DMS53 treated with DMSO at 0.1 percent for 48 hours (cell line): Measurements from ENCODE around the gene CES3.

Source experiments
- DNase-seq: peaks from one replicate; lab custom pipeline; 2025; ENCODE audit not compliant: unreplicated experiment; lab: John Stamatoyannopoulos, UW

CES3 gene, protein sequence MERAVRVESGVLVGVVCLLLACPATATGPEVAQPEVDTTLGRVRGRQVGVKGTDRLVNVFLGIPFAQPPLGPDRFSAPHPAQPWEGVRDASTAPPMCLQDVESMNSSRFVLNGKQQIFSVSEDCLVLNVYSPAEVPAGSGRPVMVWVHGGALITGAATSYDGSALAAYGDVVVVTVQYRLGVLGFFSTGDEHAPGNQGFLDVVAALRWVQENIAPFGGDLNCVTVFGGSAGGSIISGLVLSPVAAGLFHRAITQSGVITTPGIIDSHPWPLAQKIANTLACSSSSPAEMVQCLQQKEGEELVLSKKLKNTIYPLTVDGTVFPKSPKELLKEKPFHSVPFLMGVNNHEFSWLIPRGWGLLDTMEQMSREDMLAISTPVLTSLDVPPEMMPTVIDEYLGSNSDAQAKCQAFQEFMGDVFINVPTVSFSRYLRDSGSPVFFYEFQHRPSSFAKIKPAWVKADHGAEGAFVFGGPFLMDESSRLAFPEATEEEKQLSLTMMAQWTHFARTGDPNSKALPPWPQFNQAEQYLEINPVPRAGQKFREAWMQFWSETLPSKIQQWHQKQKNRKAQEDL

DNA sequence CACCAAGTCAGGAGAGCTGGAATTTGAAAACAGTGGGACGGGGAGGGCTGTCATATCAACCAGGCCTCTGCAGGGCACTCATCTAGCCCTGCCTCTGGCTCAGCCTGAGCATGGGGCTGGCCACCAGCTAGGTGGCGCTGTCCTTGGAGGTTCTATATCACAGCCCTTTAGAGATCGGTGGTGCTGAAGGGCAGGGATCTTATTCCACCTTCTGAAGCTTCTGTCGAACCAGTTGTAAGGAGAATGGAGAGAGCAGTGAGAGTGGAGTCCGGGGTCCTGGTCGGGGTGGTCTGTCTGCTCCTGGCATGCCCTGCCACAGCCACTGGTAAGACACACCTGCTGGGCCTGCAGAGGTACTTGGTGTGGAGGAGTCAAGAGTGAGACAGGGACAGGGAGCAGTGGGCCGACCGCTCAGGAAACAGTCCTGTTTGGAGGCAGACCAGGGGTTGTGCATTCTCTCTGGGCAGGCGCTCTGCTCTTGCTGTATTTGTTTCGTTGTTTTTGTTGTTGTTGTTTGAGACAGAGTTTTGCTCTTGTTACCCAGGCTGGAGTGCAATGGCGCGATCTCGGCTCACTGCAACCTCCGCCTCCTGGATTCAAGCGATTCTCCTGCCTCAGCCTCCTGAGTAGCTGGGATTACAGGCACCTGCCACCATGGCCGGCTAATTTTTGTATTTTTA is at the start of gene CES3:
Gene CES3, plus strand, starts transcription at position 202 of the 680 bp plus-strand sequence. Its CDS starts 42 bp downstream, at position 244.
- peak; percentile 53 for DNase-seq

DNA sequence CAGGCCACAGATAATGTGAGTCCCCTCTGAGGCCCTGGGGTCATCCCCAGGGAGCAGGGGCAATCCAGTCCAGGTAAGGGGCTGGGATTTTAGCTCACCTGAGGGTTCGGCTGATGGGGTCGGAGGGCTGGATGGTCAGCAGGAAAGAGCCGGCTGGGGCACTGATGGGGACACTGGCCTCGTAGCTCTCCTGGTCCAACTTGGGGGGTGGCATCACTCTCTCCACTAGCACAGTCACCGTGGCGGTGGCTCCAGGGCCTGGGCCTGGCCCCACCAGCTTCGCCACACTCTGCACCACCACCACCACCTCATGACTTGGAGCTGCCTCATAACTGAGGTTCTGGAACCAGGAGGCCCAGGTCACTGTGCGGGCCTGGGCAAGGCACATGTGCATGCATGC is 49.3 kb upstream of the CES3 start:
- no peak for DNase-seq

DNA sequence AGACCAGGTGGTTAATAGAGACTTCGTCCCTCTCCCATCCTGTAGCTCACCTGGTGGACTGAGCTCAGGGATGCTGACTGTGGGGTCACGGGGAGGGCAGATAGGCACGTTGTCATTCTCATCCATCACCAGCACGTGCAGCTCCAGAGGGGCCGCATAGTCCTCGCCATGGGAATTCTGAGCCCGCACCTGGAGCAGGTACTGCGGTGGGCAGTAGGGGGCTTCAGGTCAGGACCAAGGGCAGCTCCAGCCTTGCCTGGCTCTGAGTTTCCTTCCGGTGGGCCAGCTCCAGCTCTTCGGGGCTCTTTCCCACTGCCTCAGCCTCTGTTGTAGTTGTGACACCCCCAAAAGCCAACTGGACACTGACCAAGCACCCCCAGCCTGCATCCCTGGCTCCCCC is 48.0 kb upstream of the CES3 start:
- DNase-seq, result no peak

DNA sequence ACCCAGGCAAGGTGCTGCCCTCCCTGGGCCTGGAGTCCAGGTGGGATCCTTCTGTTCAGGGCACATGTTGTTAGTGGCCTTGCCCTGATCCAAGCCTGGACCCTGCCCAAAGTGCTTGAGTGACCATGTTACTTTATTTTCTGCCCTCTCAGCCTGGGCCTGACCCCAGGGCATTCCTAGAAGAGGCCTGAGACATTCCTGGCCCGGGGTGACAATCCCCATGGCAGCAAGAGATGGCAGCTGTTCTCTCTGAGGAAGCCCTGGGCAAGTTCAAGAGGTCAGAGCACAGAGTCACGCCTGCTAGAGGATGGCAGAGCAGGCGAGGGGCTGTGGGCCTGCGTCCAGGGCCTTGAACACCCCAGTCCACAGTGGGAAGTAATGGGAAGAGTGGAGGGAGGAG is 47.4 kb upstream of the CES3 start:
- no peak for DNase-seq

GRCh38 chr16:66914541-66914940 is 46.5 kb upstream of the CES3 start:
- no peak for DNase-seq

DNA sequence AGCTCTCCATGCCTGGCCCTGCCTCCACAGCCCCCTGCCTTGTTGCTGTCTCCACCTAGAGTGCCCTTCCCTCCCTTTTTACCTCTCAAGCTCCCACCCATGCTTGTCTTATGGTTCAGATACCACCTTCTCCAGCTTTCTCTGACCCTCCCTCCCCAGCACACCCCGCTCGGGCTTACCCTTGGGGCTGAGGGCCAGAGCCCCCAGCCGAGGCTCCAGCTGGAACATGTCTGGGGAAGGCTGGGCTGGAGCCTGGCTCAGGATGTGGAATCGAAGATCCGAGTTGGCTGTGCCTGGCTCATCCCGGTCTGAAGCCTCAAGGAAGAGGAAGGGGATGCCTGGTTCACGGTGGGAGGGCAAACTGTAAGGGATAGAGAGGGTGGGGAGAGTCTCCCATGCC is 46.0 kb upstream of the CES3 start:
- DNase-seq, result no peak

DNA sequence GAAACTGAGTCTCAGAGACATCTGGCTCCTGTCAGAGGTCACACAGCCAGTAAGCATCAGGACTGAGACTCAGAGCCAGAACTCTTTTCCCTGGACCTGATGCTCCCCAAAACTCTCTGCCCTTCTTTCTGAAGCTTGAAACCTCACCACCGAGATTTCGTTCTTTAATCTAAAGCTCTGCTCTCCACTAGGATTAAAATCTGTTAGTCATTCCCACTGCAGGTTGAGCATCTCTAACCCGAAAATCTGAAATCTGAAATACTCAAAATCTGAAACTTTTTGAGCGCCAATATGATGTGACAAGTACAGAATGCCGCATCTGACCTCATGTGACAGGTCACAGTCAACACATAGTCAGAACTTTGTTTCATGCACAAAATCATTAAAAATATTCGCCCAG is 44.5 kb upstream of the CES3 start:
- no peak for DNase-seq

GRCh38 chr16:66917741-66918140 is 43.3 kb upstream of the CES3 start:
- no peak for DNase-seq

GRCh38 chr16:66918355-66918754 is 42.7 kb upstream of the CES3 start:
- DNase-seq, result no peak

DNA sequence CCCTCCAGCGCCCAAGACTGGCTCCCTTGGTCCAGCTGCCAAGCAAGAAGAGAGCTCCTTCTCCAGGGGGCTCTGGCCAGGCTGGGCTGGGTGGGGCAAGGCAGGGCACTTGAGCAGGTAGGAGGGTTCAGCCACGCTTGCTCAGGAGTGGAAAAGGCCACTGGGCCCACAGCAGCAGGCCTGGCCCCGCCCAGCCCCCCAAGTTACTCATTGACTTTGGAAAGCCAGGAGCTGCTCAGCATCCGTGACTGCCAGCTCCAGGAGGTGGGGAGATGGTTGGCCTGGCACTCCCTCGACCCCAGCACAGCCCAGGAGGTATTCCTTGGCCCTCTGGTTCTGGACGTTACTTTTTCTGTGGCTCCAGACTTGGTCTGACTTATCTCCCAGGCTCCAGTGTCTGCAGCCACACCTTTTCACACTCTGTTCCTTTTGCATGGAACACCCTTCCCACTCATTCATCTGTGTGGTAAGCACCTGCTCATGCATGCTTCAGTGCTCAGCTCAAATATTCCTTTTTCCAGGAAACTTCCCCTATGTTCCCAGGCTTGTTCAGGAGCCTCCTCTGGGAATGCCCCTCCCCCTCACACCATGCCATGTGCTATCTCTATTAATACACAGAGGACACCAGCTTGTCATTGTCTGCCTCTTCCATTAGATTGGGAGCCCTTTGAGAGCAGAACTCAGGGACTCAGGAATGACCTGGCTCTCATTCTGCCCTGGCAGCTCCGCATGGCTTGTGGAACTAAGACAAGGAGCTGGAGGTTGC is 42.1 kb upstream of the CES3 start, which contains the start of gene CDH16:
Gene CDH16, minus strand, starts transcription at position 83 of the 766 bp plus-strand sequence. CDS start 820 bp downstream, outside the sequence.
- DNase-seq, result peak; percentile 17

DNA sequence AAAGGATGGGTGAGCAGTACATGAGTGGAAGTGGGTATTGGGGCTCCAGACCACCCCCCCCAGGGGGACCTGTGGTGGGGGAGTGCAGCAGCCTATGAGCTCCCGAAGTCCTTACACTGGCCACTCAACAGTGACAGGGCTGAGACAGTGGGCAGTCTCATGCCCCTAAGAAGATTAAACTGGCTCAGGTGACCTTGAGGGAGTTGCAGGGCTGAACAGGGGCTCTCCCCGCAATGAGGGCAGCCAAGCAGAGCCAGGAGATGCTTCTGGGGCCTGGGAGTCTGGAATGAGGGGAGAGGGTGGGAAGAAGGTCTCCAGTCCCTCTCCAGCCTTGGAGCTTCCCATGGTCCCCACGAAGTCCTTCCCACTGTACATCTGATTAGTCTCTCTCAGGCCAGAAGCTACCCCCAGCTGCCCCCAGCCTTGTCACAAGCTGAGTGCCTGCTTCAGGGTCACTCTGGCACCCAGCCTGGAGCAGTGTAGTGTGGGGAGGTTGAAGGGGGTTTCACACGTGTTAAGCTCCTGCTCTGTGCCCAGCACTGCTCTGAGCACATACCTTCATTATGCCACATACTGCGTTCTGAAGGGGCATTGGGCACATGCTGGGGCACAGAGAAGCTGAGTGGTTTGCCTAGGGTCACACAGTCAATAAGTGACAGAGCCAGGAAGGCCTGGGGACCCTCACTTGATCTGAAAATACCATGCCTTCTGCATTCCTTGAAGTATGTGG is 41.3 kb upstream of the CES3 start:
- DNase-seq, result no peak

DNA sequence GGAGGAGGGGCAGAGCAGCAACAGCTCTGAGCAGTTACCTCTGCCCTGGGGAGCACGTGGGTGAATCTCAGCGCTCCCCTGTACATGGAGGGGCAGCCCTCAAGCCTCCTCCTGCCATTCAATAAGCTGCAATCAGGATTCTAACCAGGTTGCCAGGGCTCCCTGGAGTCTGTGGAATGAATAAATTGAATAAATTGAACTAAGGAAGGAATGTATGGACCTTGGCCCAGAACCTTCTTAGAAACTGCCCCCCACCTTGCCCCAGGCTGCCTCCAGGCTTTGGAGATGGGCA is 40.8 kb upstream of the CES3 start:
- DNase-seq, result no peak

DNA sequence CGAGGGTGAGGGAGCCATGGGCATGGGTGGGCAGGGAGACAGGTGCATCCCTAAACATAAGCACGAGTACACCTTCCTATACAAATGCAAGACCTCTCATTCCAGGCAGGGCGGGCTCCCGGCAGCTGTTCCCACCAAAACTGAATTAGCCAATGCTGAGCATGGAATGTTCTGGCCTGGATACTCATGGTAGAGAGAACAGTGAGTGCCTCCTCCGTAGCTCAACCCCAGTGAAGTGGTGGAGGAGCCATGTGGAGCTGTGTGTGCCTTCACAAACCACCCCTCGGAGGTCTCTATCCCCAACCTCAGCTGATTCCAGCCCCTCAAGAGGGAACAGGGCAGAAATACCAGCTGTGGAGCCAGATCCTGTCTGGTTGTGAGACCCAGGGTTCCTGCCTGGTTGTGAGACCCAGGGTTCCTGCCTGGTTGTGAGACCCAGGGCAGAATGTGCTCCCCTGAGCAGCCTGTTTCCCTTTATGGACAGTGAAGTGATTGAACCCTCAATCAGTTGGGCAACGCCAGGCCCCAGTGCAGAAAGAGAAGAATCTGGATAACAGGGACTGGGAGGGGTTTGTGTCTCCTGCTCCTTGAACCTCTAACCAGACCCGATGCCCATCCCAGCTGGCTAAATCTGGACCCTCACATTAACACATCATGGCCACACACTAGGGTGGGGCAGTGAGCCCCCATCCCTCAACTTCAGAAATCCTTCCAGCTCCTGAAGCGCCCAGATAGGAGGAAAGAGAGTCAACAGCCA is 40.0 kb upstream of the CES3 start:
- DNase-seq, result no peak

DNA sequence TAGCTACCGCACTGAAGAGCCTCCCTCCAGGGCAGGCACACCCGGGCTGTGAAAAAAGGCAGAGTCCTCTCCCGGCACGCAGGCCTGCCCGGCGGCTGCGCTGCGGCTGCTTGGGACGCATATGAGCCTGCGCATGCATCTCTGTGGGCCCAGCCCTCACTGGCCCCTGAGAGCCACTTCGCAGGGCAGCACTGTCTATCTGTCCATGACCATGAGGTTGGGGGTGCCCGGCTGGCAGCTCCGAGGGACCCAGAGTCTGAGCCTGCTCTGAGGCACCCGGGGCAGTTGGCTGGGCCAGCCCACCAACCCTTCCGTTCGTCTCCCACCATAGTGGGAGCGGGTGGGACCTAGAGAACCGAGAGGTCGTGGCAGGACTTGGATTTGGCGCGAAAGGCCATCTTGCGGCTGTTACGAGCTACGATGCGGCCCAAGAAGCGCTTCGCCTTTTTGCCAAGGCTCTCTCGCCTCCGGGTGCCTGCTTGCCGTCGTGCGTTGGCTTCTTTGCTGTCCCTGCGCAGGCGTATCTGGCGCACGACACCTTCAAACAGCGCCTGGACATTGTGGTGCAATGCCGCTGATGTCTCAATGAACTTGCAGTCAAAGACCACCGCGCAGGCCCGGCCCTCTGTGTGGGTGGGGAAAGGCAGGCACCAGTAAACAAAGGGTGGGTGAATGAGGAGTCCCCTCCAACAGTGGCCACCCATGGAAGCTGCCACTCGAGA is 39.2 kb upstream of the CES3 start:
- no peak for DNase-seq

GRCh38 chr16:66923247-66923731 is 37.8 kb upstream of the CES3 start:
- DNase-seq, result no peak

DNA sequence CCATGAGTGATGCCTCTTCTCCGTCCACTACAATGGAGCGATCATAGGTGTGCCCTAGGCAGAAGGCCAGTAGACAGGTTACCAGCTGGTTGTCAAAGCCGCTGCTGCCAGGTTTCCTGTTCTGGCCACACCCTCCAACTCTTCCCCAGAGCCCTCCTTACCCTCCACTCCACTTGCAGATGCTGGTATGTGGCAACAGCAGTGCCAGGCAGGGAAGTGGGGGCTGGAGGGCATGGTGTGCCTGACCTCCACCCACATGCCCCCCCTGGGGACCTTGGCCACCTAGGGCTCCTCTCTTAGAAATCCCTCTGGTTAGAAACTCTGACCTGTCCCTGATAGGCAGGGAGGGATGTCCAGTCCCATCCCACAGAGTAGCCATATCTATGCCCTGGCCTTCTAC is 37.2 kb upstream of the CES3 start:
- no peak for DNase-seq

DNA sequence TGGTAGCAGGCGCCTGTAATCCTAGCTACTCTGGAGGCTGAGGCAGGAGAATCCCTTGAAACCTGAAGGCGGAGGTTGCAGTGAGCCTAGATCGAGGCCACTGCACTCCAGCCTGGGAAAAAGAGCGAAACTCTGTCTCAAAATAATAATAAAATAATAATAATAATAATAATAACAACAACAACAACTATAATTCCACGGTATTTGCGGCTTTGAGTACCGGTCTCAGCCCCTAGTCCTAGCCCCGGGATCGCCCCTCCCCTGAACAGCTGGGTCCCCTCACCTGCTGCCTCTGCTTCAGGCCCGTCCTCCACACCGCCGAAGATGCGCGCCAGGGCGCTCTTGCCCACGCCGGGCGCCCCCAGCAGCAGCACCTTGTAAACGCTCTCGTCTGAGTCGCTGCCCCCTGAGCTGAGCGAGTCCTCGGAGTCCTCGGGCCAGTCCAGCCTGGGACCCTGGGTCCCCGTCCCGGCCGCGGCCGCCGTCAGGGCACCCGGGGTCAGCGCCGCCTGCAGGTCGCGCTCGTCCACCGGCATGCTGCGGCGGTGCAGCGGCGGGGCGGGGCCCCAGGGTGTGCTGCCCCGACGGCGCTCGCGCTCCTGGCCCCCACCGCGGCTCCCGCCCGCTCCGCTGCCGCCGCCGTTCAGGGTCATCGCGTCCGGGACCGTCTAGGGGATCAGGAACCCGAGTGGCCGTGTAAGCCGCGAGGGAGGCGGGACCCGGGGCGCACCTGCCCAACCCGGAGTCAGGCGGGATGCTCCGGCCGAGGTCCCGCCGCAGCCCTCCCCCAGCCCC is 36.3 kb upstream of the CES3 start:
- no peak for DNase-seq

- DNase-seq, result no peak
Observed at GRCh38 chr16:66925322-66925840, 35.7 kb upstream of the CES3 start, which contains the start of gene RRAD. Gene RRAD, minus strand, starts transcription at chr16:66925535. Its CDS starts 356 bp downstream, at chr16:66925179.
